ENCODE data around the gene MRPS24. TPM values are rescaled to one million over a fixed set of nuclear protein-coding genes. Genes with fewer than 3 reads are reported as not detected.

MRPS24 gene
- total and polyA plus RNA-seq, 9 donors = 73.0 to 124 (median 96.3) TPM

DNA sequence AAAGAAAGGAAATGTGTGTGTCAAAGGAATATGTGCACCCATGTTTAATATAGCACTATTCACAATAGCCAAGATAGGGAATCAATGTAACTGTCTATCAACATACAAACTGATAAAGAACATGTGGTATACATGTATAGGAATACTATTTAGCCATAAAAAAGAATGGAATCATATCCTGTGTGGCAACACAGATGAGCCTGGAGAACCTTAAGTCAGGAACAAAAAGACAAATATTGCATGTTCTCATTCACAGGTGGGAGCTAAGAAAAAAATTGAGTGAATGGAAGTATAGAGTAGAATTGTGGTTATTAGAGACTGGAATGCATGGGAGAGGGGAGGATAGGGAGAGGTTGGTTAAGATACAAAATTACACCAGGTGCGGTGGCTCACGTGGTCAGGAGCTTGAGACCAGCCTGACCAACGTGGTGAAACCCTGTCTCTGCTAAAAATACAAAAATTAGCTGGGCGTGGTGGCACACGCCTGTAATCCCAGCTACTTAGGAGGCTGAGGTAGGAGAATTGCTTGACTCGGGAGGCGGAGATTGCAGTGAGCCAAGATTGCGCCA lies 26.6 kb upstream of the MRPS24 start:
- Histone ChIP-seq H3K4me3 (no peak overlapping the region), H3K27ac (no peak overlapping the region), H3K9me3 (no peaks in the 10 kb centered on the region), H3K27me3 (no peaks in the 10 kb centered on the region), H3K36me3 (no peaks in the 10 kb centered on the region), H3K4me1 (ENCODE audit: insufficient read depth) (peaks cover 9% of the 10 kb centered on the region)
- TF ChIP-seq EP300 (IDR thresholded peaks at IDR 0.05) (no peak), POLR2A (IDR thresholded peaks at IDR 0.05) (no peak)
- TF ChIP-seq, protein P1, sequence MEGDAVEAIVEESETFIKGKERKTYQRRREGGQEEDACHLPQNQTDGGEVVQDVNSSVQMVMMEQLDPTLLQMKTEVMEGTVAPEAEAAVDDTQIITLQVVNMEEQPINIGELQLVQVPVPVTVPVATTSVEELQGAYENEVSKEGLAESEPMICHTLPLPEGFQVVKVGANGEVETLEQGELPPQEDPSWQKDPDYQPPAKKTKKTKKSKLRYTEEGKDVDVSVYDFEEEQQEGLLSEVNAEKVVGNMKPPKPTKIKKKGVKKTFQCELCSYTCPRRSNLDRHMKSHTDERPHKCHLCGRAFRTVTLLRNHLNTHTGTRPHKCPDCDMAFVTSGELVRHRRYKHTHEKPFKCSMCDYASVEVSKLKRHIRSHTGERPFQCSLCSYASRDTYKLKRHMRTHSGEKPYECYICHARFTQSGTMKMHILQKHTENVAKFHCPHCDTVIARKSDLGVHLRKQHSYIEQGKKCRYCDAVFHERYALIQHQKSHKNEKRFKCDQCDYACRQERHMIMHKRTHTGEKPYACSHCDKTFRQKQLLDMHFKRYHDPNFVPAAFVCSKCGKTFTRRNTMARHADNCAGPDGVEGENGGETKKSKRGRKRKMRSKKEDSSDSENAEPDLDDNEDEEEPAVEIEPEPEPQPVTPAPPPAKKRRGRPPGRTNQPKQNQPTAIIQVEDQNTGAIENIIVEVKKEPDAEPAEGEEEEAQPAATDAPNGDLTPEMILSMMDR (IDR thresholded peaks at IDR 0.05) = no peak
- intact Hi-C loops (cut with DNase I) = no loop called here
- no peak for DNase-seq
- WGBS, 3 donors = 92 to 94% (median 94%) methylated on average over 8 of the region's 8 CpGs

DNA sequence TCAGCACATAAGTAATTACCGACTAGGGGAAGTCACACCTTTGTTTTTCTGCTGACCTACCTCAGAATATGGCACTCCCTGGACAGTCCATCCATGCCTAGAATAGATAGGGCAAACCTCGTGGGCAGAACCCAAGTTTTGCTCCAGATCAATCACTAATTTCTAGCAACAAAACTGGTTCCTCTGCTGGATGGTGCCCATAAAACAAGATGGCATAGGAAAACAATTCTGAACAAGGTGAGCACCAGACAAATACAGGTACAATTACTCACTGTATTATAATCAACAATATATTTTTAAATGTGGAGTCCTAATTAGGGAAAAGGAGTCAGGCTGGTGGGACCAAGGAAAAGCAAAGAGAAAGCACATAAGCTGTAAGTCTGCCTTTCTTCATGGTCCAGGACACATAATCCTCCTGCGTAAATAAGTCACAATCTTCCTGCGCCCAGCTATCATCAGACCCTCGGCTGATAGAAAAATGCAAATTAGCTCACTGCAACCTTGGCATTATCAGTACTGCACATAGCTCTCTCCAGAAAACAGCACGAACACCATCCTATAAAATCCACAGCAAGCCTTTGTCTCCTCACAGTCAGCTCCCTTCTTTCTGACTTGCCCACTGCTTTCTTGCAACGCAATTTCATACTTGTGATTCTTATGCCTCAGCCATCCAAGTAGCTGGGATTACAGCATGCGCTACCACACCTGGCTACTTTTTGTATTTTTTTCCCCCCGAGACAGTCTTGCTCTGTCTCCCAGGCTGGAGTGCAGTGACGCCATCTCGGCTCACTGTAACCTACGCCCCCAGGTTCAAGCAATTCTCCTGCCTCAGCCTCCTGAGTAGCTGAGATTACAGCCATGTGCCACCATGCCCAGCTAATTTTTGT lies 22.0 kb upstream of the MRPS24 start:
- TF ChIP-seq POLR2A (IDR thresholded peaks at IDR 0.05) = no peak
- TF ChIP-seq EP300 (IDR thresholded peaks at IDR 0.05) = no peak
- TF ChIP-seq, protein P1 (IDR thresholded peaks at IDR 0.05) = no peak
- no peak for DNase-seq
- H3K36me3 ChIP-seq = no peaks in the 10 kb centered on the region
- no peaks in the 10 kb centered on the region for H3K9me3 ChIP-seq
- no peak overlapping the region for H3K27ac ChIP-seq
- H3K4me3 ChIP-seq = no peak overlapping the region
- intact Hi-C loops (cut with DNase I) = no loop called here
- WGBS, 3 donors = 62 to 72% (median 62%) methylated on average over 12 of the region's 12 CpGs
- no peaks in the 10 kb centered on the region for H3K27me3 ChIP-seq
- H3K4me1 ChIP-seq (ENCODE audit: insufficient read depth) = peaks cover 15% of the 10 kb centered on the region

DNA sequence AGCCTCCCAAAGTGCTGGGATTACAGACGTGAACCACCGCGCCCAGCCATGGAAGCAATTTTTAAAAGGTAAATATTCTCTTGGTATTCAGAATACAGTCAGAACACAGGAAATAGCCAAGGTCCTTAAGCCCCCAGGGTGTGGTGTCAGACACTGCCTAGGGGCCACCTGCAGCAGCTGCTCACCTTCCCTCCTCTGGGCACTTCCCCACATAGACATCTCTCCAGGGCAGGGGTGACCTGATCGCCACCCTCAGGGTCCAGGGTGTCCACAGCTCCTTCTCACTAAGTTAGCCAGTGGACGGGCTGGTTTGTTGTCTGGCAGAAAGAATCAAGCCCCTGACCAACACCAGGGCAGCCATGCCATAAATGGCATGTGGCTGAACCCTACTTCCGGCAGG lies 21.2 kb upstream of the MRPS24 start:
- WGBS, 3 donors = 92 to 96% (median 94%) methylated on average over 6 of the region's 6 CpGs

More for the DNA sequence above, 21.2 kb upstream of the MRPS24 start:
- Histone ChIP-seq H3K36me3 (no peaks in the 10 kb centered on the region), H3K27ac (no peak overlapping the region), H3K9me3 (no peaks in the 10 kb centered on the region), H3K27me3 (no peaks in the 10 kb centered on the region), H3K4me1 (ENCODE audit: insufficient read depth) (peaks cover 15% of the 10 kb centered on the region), H3K4me3 (no peak overlapping the region)
- intact Hi-C loops (cut with DNase I) = no loop called here
- DNase-seq = no peak
- TF ChIP-seq, protein P1 (IDR thresholded peaks at IDR 0.05) = no peak
- TF ChIP-seq EP300 (IDR thresholded peaks at IDR 0.05) = no peak
- no peak for TF ChIP-seq POLR2A (IDR thresholded peaks at IDR 0.05)

All from ovary (tissue), 9 donors.